ENCODE results near the gene WDR54. TPM values are rescaled to one million over a fixed set of nuclear protein-coding genes. Genes with fewer than 3 reads are reported as not detected.

Gene WDR54
- polyA plus RNA-seq, 1 of the 3 experiments (the other 2 are of a cell fraction), result 61.6 TPM

DNA sequence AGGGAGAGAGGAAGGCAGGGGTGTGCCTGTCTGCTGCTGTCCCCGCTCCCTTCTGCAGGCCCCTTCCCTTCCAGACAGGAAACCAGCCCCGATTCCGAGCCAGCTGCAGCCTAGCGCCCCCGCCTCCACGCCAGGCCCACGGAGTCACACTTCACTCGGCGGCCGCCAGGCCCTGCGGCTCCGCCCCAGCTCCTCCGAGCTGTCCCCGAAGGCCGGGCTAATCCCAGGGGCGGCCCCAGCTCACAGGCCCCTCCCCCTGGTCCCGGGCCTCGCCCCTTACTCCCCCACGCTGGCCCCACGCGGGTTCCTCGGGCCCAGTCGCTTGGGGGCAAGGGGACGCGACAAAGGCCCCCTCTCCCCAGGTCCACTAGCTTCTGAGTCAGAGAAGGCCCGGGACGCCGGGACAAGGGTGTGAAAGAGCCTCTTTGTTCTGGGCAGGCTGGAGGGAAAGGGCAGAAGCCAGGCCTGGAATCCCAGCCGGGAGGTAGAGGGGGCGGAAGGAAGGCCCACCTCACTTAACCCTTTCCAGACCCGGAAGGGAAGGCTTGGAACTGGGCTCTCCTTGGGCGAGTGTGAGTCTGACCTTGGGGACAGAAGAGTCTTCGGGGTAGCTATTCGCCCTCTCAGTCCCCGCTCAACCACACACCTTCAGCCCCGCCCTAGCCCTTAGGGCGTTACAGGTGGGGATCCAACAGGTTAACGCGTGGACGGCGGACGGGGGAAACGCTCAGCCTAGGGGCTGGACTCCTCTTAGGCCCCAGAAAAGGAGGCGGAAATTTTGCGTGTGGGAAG lies 19.0 kb downstream of the WDR54 start (continued):
- TF ChIP-seq, protein P1, sequence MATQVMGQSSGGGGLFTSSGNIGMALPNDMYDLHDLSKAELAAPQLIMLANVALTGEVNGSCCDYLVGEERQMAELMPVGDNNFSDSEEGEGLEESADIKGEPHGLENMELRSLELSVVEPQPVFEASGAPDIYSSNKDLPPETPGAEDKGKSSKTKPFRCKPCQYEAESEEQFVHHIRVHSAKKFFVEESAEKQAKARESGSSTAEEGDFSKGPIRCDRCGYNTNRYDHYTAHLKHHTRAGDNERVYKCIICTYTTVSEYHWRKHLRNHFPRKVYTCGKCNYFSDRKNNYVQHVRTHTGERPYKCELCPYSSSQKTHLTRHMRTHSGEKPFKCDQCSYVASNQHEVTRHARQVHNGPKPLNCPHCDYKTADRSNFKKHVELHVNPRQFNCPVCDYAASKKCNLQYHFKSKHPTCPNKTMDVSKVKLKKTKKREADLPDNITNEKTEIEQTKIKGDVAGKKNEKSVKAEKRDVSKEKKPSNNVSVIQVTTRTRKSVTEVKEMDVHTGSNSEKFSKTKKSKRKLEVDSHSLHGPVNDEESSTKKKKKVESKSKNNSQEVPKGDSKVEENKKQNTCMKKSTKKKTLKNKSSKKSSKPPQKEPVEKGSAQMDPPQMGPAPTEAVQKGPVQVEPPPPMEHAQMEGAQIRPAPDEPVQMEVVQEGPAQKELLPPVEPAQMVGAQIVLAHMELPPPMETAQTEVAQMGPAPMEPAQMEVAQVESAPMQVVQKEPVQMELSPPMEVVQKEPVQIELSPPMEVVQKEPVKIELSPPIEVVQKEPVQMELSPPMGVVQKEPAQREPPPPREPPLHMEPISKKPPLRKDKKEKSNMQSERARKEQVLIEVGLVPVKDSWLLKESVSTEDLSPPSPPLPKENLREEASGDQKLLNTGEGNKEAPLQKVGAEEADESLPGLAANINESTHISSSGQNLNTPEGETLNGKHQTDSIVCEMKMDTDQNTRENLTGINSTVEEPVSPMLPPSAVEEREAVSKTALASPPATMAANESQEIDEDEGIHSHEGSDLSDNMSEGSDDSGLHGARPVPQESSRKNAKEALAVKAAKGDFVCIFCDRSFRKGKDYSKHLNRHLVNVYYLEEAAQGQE (IDR thresholded peaks at IDR 0.05; ENCODE audit: low read depth, low read length), result no peak
- TF ChIP-seq FOXJ3 (CRISPR knock-in tag; IDR thresholded peaks at IDR 0.05) (no peak), RCOR1 (IDR thresholded peaks at IDR 0.05; ENCODE audit: low read length) (no peak), RXRA (IDR thresholded peaks at IDR 0.05; ENCODE audit: borderline replicate concordance, low read depth) (no peak), CHD2 (IDR thresholded peaks at IDR 0.05; ENCODE audit: low read length, partially characterized antibody) (no peak), TEAD4 (IDR thresholded peaks at IDR 0.05; ENCODE audit: borderline replicate concordance, insufficient read depth) (no peak), RFX5 (IDR thresholded peaks at IDR 0.05; ENCODE audit: low read length) (no peak), ELF1 (IDR thresholded peaks at IDR 0.05) (peak; percentile 66), FOSL2 (IDR thresholded peaks at IDR 0.05; ENCODE audit: borderline replicate concordance, low read depth) (no peak)
- TF ChIP-seq, protein P2, sequence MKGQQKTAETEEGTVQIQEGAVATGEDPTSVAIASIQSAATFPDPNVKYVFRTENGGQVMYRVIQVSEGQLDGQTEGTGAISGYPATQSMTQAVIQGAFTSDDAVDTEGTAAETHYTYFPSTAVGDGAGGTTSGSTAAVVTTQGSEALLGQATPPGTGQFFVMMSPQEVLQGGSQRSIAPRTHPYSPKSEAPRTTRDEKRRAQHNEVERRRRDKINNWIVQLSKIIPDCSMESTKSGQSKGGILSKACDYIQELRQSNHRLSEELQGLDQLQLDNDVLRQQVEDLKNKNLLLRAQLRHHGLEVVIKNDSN (IDR thresholded peaks at IDR 0.05; ENCODE audit: borderline replicate concordance, low read depth), result no peak

DNA sequence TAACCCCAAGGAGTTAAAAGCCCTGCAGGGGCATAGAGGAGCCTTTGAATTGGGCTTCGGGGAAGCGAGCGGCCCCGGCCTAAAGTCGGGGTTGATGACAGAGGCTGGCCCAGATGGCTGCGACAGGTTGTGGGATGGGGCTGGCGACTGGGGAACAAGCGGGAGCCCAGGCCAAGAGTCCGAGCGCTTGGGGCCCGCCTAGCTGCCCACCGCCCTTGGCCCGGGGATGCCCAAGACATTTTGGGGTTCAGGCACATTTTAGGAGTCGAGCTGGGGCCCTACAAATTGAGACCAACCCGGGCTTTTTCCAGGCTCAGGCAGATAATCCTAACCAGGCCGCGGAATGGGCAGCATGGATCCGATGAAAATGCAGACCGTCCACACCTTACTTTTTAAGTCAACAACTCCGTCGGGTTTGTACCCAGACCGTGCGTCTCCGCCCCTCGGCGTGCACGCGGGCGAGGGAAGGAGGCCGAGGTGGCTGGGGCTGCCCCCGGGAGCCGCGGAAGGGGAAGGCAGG lies 19.7 kb downstream of the WDR54 start:
- H3F3A ChIP-seq (replicated peaks; ENCODE audit: insufficient read depth), result peaks cover 6% of the 10 kb centered on the region
- H2AFZ ChIP-seq (ENCODE audit: low read depth), result peak overlapping the region; percentile 95
- no peaks in the 10 kb centered on the region for H3K27me3 ChIP-seq (ENCODE audit: insufficient read depth)
- ChIA-PET POLR2A (interaction anchor here (1.2 to 3.0 kb wide), 5 partner anchors 13 to 51 kb away, joined by 3 to 27 read pairs (median 16); partner anchors contain the start of genes C2orf81, INO80B, MRPL53 and WBP1), CTCF (interaction anchor here (1.4 to 2.5 kb wide), 3 partner anchors 13 to 91 kb away, joined by 3 to 8 read pairs (median 8); partner anchors contain the start of gene INO80B)
- peak overlapping the region; percentile 97; the same call in 1 of the 2 replicates for H3K4me2 ChIP-seq
- 96% methylated on average over 28 of the region's 33 CpGs for WGBS (ENCODE audit: low lambda C conversion rate)
- H3K4me1 ChIP-seq (ENCODE audit: control insufficient read depth in 1 of 2, insufficient read depth in 2 of 2, low read depth in 1 of 2, low read length in 1 of 2), result peaks cover 20 to 27% of the 10 kb centered on the region in 2 experiments; a peak in 3 of 4 replicates
- H3K27ac ChIP-seq (ENCODE audit: low read depth in 2 of 2, low read length in 1 of 2), result peak overlapping the region; percentile 64 to 98
- H3K9me3 ChIP-seq, result no peaks in the 10 kb centered on the region
- no peaks in the 10 kb centered on the region for H3K36me3 ChIP-seq (replicated peaks in 1 of 2; ENCODE audit: control insufficient read depth in 1 of 2, insufficient read depth in 2 of 2, low read length in 1 of 2)
- H4K20me1 ChIP-seq (ENCODE audit: insufficient read depth), result no peaks in the 10 kb centered on the region
- H3K9me2 ChIP-seq, result no peaks in the 10 kb centered on the region
- H3K9ac ChIP-seq, result 0 out of 2 replicates have a peak overlapping the region, but pooled peaks have one; percentile 77
- H3K79me2 ChIP-seq (ENCODE audit: insufficient read depth), result peaks cover 30% of the 10 kb centered on the region
- no peak for DNase-seq
- H3K4me3 ChIP-seq (ENCODE audit: low read depth in 2 of 2, low read length in 1 of 2), result no peak overlapping the region; a peak in 1 of 4 replicates
- TF ChIP-seq, protein P1 (IDR thresholded peaks at IDR 0.05; ENCODE audit: low read depth, low read length), result no peak
- TF ChIP-seq, protein P3, sequence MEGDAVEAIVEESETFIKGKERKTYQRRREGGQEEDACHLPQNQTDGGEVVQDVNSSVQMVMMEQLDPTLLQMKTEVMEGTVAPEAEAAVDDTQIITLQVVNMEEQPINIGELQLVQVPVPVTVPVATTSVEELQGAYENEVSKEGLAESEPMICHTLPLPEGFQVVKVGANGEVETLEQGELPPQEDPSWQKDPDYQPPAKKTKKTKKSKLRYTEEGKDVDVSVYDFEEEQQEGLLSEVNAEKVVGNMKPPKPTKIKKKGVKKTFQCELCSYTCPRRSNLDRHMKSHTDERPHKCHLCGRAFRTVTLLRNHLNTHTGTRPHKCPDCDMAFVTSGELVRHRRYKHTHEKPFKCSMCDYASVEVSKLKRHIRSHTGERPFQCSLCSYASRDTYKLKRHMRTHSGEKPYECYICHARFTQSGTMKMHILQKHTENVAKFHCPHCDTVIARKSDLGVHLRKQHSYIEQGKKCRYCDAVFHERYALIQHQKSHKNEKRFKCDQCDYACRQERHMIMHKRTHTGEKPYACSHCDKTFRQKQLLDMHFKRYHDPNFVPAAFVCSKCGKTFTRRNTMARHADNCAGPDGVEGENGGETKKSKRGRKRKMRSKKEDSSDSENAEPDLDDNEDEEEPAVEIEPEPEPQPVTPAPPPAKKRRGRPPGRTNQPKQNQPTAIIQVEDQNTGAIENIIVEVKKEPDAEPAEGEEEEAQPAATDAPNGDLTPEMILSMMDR (IDR thresholded peaks at IDR 0.05), result no peak
- TF ChIP-seq RCOR1 (IDR thresholded peaks at IDR 0.05; ENCODE audit: low read length) (no peak), GATA2 (CRISPR knock-in tag; IDR thresholded peaks at IDR 0.05) (no peak), EZH2phosphoT487 (IDR thresholded peaks at IDR 0.05; ENCODE audit: borderline replicate concordance, low read depth) (no peak), YY1 (IDR thresholded peaks at IDR 0.05; ENCODE audit: low read depth) (no peak), NRF1 (IDR thresholded peaks at IDR 0.05; ENCODE audit: low read depth, low read length) (no peak)
- TF ChIP-seq, protein P2 (IDR thresholded peaks at IDR 0.05; ENCODE audit: borderline replicate concordance, low read depth), result no peak
